SK-N-SH (cell line): ENCODE measurements around the gene FZD1. TPM values are rescaled to one million over a fixed set of nuclear protein-coding genes. Genes with fewer than 3 reads are reported as not detected.

ENCODE experiments used
- CTCF ChIA-PET: fragments of 300-600, 350-600 bp; formaldehyde crosslinking; extraction: SDS; loops from one replicate; lab custom pipeline; 2021; lab: Yijun Ruan, JAX
- POLR2A ChIA-PET: fragments of 350-600 bp; sonication (Branson Sonifier 250); formaldehyde crosslinking; extraction: SDS; loops from one replicate; lab custom pipeline; 2020; ENCODE audit warnings: antibody characterized with exemption, inconsistent platforms; lab: Yijun Ruan, JAX
- DNase-seq: peaks from one replicate; pipeline ENCODE4 v3.0.0; 2012
- H2AFZ ChIP-seq: fragments of 200-600 bp; sonication (generic); 2 replicates; pipeline ENCODE4 v1.8.1; 2016; ENCODE audit warnings: antibody characterized with exemption, mild to moderate bottlenecking, low read depth
- H3F3A ChIP-seq: fragments of 200-600 bp; sonication (generic); replicated peaks from 2 replicates; pipeline ENCODE3; 2016; ENCODE audit warnings: antibody characterized with exemption, mild to moderate bottlenecking; ENCODE audit not compliant: insufficient read depth
- H3K27ac ChIP-seq, 2 experiments: fragments of 200-500 bp in 1 of 2; fragments of 200-600 bp in 1 of 2; sonication (Bioruptor generic) in 1 of 2; sonication (generic), shearing (Covaris generic) in 1 of 2; 2 replicates each; pipeline versions ENCODE4 v1.5.1 to v1.6.1; 2014 to 2016; ENCODE audit warnings: low read depth in 2 of 2, inconsistent platforms in 1 of 2, low read length in 1 of 2, mild to moderate bottlenecking in 1 of 2, mixed read lengths in 1 of 2
- H3K27me3 ChIP-seq: fragments of 200-600 bp; sonication (generic), shearing (Covaris generic); 2 replicates; pipeline ENCODE4 v1.6.1; 2016; ENCODE audit warnings: mixed run types; ENCODE audit not compliant: insufficient read depth
- H3K36me3 ChIP-seq, 2 experiments: fragments of 200-500 bp in 1 of 2; fragments of 200-600 bp in 1 of 2; sonication (Bioruptor generic) in 1 of 2; sonication (generic) in 1 of 2; replicated peaks in 1 of 2; 2 replicates each; pipeline versions ENCODE3 to v1.5.1; 2014 to 2016; ENCODE audit warnings: low read length in 1 of 2, mild to moderate bottlenecking in 1 of 2; ENCODE audit not compliant: insufficient read depth in 2 of 2, control insufficient read depth in 1 of 2
- H3K4me1 ChIP-seq, 2 experiments: fragments of 200-500 bp in 1 of 2; fragments of 200-600 bp in 1 of 2; sonication (Bioruptor generic) in 1 of 2; sonication (generic), shearing (Covaris generic) in 1 of 2; 2 replicates each; pipeline versions ENCODE4 v1.5.1 to v1.6.1; 2014 to 2016; ENCODE audit warnings: low read depth in 1 of 2, low read length in 1 of 2, mixed run types in 1 of 2; ENCODE audit not compliant: insufficient read depth in 2 of 2, control insufficient read depth in 1 of 2
- H3K4me2 ChIP-seq: fragments of 200-600 bp; sonication (generic), shearing (Covaris generic); 2 replicates; pipeline ENCODE4 v1.6.1; 2017; ENCODE audit warnings: mixed run types
- H3K4me3 ChIP-seq, 2 experiments: fragments of 200-500 bp in 1 of 2; fragments of 200-600 bp in 1 of 2; sonication (Bioruptor generic) in 1 of 2; sonication (generic), shearing (Covaris generic) in 1 of 2; 2 replicates each; pipeline versions ENCODE4 v1.5.1 to v1.8.1; 2014 to 2016; ENCODE audit warnings: low read depth in 2 of 2, inconsistent platforms in 1 of 2, low read length in 1 of 2, mild to moderate bottlenecking in 1 of 2, mixed read lengths in 1 of 2, moderate library complexity in 1 of 2
- H3K79me2 ChIP-seq: fragments of 200-600 bp; sonication (generic); 2 replicates; pipeline ENCODE4 v1.8.1; 2017; ENCODE audit warnings: mild to moderate bottlenecking; ENCODE audit not compliant: insufficient read depth
- H3K9ac ChIP-seq: fragments of 200-600 bp; sonication (generic); 2 replicates; pipeline ENCODE4 v1.6.1; 2017; ENCODE audit warnings: mixed run types
- H3K9me2 ChIP-seq: fragments of 200-600 bp; sonication (generic); 2 replicates; pipeline ENCODE4 v1.6.1; 2017; ENCODE audit warnings: mixed run types
- H3K9me3 ChIP-seq: fragments of 200-600 bp; sonication (generic); 2 replicates; pipeline ENCODE4 v1.6.1; 2017; ENCODE audit warnings: mixed run types, mild to moderate bottlenecking, moderate library complexity
- H4K20me1 ChIP-seq: fragments of 200-600 bp; sonication (generic); 2 replicates; pipeline ENCODE4 v1.6.1; 2017; ENCODE audit warnings: mild to moderate bottlenecking, mixed run types; ENCODE audit not compliant: insufficient read depth
- CHD2 ChIP-seq: fragments of 150-350 bp; IDR thresholded peaks from 2 replicates; pipeline ENCODE4 v1.6.1; 2018; ENCODE audit warnings: low read length; ENCODE audit not compliant: partially characterized antibody
- EP300 ChIP-seq, 2 experiments: IDR thresholded peaks; 2 replicates each; pipeline versions ENCODE4 v1.4.0 to v1.6.1; 2012; ENCODE audit warnings: borderline replicate concordance in 1 of 2, low read depth in 1 of 2, low read length in 1 of 2
- FOXJ3 ChIP-seq: sonication (generic); formaldehyde crosslinking; IDR thresholded peaks from 2 replicates; pipeline ENCODE4 v1.5.1; 2020; ENCODE audit warnings: mild to moderate bottlenecking, missing genetic modification reagents
- JUND ChIP-seq: IDR thresholded peaks from 2 replicates; pipeline ENCODE4 v1.4.0; 2012
- MXI1 ChIP-seq: IDR thresholded peaks from 2 replicates; pipeline ENCODE4 v1.6.1; 2012; ENCODE audit warnings: mild to moderate bottlenecking, low read depth, low read length, improper control_type of control experiment
- PBX3 ChIP-seq: IDR thresholded peaks from 2 replicates; pipeline ENCODE4; 2012
- SIN3A ChIP-seq: IDR thresholded peaks from 2 replicates; pipeline ENCODE4 v1.6.1; 2012; ENCODE audit warnings: low read depth, mild to moderate bottlenecking, low read length, moderate library complexity, borderline replicate concordance
- TAF1 ChIP-seq: IDR thresholded peaks from 2 replicates; pipeline ENCODE4 v1.6.1; 2012; ENCODE audit warnings: low read depth, mild to moderate bottlenecking, low read length, moderate library complexity, borderline replicate concordance
- TEAD4 ChIP-seq: IDR thresholded peaks from 2 replicates; pipeline ENCODE4 v1.4.0; 2012; ENCODE audit warnings: mild to moderate bottlenecking, borderline replicate concordance; ENCODE audit not compliant: insufficient read depth
- USF2 ChIP-seq: fragments of 150-350 bp; IDR thresholded peaks from 2 replicates; pipeline ENCODE4 v1.6.1; 2017; ENCODE audit warnings: antibody characterized with exemption, low read length, low read depth, borderline replicate concordance
- WGBS: methylation state at CpG from one replicate; pipeline ENCODE4 v1.1.6; 2017; ENCODE audit warnings: low lambda C conversion rate; 5-methylcytosine and 5-hydroxymethylcytosine counted together
- polyA plus RNA-seq, 3 experiments: library from polyadenylated mRNA; depleted of rRNA; stranded (reverse); fragments of >200 nt; gene quantifications; 2 replicates each; pipeline ENCODE4 v1.2.3, GENCODE V29; 2012

The FZD1 gene
- polyA plus RNA-seq, 1 of the 3 experiments (the other 2 are of a cell fraction): 3.8 TPM

GRCh38 chr7:91250706-91251105, 13.5 kb upstream of the FZD1 start:
- CTCF ChIA-PET: interaction anchor here (0.7 to 1.6 kb wide), 4 partner anchors 9 to 12 kb away, joined by 3 to 5 read pairs (median 3); no protein-coding TSS in a partner anchor
- whole genome bisulfite sequencing: 100% methylated on average over 3 of the region's 4 CpGs
- Histone ChIP-seq H4K20me1 (no peaks in the 10 kb centered on the region), H3K9me2 (no peaks in the 10 kb centered on the region), H3K79me2 (no peaks in the 10 kb centered on the region), H3K27me3 (no peaks in the 10 kb centered on the region), H3K4me2 (no peak overlapping the region), H3K36me3 (no peaks in the 10 kb centered on the region), H3K9me3 (peaks cover 5% of the 10 kb centered on the region; the same call in 1 of the 2 replicates), H3K27ac (no peak overlapping the region), H2AFZ (no peak overlapping the region), H3K4me1 (peaks cover 4 to 7% of the 10 kb centered on the region in 2 experiments; a peak in 1 of 4 replicates), H3K4me3 (no peak overlapping the region), H3K9ac (no peak overlapping the region), H3F3A (no peaks in the 10 kb centered on the region)
- TF ChIP-seq USF2 (no peak), FOXJ3 (CRISPR knock-in tag) (no peak), CHD2 (no peak)
- POLR2A ChIA-PET: no interaction called here
- no peak for DNase-seq

GRCh38 chr7:91251877-91252276, 12.4 kb upstream of the FZD1 start:
- Histone ChIP-seq H3F3A (no peaks in the 10 kb centered on the region), H3K9me3 (peaks cover 13% of the 10 kb centered on the region; the same call in 1 of the 2 replicates), H2AFZ (no peak overlapping the region), H3K27ac (no peak overlapping the region), H3K4me2 (no peak overlapping the region), H3K4me1 (peaks cover 4 to 7% of the 10 kb centered on the region in 2 experiments; a peak in 1 of 4 replicates), H4K20me1 (no peaks in the 10 kb centered on the region), H3K4me3 (no peak overlapping the region), H3K79me2 (no peaks in the 10 kb centered on the region), H3K9me2 (no peaks in the 10 kb centered on the region), H3K9ac (no peak overlapping the region), H3K27me3 (no peaks in the 10 kb centered on the region), H3K36me3 (no peaks in the 10 kb centered on the region)
- POLR2A ChIA-PET: no interaction called here
- CTCF ChIA-PET: interaction anchor here (1.0 to 1.2 kb wide), 2 partner anchors 15 to 169 kb away, joined by 3 to 6 read pairs; no protein-coding TSS in a partner anchor
- no peak for TF ChIP-seq SIN3A
- TF ChIP-seq TEAD4: no peak
- TF ChIP-seq PBX3: no peak
- TF ChIP-seq MXI1: no peak
- TF ChIP-seq TAF1: no peak
- no peak for TF ChIP-seq JUND
- TF ChIP-seq EP300 (IDR thresholded peaks at IDR 0.05; ENCODE audit: borderline replicate concordance in 1 of 2, low read depth in 1 of 2, low read length in 1 of 2): no peak
- no peak for TF ChIP-seq FOXJ3 (CRISPR knock-in tag)
- WGBS: 73% methylated on average over 3 of the region's 3 CpGs
- DNase-seq: no peak
